GM18517 (cell line): ENCODE measurements around the gene IDI2.
"Not testable (repeated sequence)": the region's sequence is repeated elsewhere in the genome, so short reads cannot be mapped to it uniquely, and the experiment has no call there.

Source experiments
- ATAC-seq: cut with Tn5 transposase; IDR thresholded peaks from one replicate; pipeline ENCODE4 v1.9.1; 2021; ENCODE audit warnings: mild to moderate bottlenecking, moderate library complexity; ENCODE audit not compliant: unreplicated experiment

Gene IDI2

DNA sequence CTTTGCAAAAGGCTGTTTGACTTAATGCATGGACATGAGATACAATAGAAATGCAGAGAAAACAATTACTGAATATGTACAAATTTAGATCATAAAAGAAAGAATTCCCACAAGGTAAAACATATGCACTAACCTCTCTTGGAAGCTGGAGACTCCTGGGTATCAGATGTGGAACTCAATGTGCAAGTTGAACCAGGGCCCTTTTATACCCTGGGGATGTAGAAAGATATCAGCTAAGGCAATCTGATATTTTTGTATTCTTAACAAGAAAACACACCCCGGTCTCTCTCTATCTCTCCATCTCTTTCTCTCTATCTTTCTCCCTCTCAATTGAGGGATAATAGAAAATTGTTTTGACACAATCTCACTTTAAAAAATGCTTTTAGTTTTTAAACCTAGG lies at the start of gene IDI2:
TSS of gene IDI2 (minus strand) at position 177 of the 400 bp plus-strand sequence. CDS start 1,136 bp downstream, outside the sequence.
- ATAC-seq = no peak

DNA sequence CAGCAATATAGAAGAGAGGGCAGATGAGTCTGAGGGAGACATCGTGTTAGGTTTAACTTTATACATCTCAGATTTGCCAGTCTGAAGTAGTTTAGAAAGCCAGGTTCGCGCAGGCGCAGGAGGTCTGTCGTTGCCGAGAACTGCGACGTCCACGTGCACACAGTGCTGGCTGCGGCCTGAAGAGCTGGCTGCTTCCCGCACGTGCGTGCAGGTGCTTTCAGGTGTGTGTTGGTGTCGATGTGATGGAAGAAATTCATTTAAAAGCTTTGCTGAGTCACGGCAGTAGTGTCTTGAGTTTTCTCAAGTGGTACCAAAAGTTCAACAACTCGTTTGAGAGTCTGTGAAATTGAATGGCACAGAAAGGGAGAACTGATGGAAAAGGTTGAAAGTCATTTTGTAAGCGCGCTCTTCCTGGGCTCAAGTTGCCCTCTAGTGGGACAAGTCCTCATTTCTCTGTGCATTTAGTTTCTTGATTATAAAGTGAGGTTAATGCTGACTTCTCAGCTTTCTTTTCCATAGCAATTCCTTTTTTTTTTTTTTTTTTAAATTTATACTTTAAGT lies 49.2 kb upstream of the IDI2 start:
- ATAC-seq = no peak

DNA sequence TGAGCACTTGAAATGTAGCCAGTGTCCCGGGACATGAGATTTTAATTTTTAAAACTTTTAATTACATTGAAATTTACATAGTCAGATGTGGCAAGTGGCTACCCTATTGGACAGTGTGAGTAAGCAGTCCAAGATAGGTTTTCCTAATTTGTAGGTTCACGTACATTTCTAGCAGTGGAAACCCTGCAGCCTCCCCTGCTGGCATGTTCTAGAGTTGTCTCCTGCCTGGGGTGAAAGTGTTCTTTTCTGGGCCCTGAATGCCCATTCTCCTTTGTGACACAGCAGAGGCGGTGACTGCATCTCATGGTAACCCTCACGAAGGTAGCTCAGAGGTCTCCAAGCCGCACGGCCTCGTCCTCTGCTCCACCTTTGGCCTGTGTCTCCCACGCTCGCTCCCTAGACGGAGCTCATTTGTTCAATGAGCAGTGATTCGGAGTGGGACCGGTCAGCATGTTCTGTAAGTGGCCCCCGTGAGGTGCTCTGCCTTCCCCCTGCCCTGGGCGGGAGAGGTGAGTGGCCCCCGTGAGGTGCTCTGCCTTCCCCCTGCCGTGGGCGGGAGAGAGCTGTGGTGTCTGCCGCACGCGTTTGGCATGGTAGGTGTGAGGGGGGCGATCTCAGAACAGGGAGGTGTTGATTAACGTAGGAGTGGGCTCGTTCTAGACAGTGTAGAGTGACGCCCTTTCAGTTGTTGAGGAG lies 48.5 kb upstream of the IDI2 start:
- ATAC-seq = no peak

DNA sequence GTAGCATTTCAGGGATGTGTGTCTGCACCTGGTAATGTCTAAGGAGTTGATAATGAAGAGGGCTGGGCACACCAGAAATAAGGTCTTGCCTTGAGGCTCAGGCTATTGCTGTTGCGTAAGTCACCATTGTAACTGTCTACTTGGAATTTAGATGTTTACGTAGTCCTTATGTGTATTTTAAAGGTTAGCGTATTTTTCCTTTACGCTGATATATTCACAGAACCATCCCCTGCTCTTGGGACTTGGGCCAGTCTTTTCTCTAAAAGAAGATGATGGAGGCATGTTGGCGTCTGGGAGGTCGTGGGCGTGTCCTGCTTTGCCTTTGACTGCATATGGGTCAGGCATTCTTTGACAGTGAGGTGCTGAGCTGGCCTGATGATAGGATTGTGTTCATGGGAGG lies 45.3 kb upstream of the IDI2 start:
- ATAC-seq = no peak

DNA sequence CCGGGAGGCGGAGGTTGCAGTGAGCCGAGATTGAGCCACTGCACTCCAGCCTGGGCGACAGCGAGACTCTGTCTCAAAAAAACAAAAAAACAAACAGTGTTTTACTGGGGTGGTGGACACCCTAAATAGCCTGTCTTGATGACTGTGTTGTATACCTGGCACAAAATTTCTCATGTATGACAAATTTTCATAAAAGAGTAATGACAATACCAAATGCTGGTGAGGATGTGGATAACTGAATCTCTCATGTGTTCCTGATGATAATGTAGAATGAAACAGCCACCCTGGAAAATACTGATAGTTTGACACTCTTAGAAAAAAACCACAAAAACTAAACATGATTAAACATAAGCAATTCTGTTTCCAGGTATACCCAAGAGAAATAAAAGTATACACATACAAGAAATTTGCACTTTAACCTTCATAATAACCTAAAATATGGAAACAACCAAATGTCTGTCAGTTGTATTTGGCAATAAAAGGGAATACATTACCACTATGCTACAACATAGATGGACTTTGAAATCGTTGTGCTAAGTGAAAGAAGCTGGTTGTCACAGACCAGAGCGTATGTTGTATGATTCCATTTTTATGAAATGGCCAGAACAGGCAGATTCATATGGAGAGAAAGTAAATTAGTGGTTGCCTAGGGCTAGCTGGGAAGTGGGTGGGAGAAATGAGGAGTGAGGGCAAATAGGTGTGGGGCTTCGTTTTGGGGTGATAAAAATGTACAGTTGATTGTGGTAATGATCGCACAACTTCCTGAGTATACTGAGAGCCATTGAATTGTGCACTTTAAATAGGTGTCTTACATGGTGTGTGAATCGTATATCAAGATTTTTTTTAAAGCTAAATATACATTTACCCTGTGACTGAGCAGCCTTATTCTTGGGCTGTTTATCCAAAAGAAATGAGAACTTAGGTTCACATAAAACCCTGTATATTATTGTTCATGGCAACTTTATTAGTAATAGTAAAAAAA lies 43.0 kb upstream of the IDI2 start:
- ATAC-seq = no peak

DNA sequence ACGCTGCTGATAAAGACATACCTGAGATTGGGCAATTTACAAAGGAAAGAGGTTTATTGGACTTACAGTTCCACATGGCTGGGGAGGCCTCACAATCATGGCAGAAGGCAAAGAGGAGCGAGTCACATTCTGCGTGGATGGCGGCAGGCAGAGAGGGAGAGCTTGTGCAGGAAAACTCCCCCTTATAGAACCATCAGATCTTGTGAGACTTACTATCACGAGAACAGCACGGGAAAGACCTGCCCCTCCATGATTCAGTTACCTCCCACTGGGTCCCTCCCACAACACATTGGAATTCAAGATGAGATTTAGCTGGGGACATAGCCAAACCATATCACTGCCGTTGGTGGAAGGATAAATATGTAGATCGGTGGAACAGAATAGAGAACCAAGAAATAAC lies 41.1 kb upstream of the IDI2 start:
- not testable (repeated sequence) for ATAC-seq

DNA sequence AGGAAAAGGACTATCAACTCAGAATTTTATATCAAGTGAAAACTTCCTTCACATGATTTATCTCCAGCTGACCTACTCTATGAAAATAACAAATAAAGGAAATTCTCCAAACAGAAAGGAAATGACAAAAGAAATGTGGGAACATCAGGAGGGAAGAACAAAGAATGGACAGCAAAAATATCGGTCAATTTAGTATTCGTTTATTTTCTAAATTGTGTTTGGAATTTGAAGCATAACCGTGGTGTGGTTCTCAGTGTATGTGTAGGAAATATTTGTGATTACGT lies 39.2 kb upstream of the IDI2 start:
- no peak for ATAC-seq

DNA sequence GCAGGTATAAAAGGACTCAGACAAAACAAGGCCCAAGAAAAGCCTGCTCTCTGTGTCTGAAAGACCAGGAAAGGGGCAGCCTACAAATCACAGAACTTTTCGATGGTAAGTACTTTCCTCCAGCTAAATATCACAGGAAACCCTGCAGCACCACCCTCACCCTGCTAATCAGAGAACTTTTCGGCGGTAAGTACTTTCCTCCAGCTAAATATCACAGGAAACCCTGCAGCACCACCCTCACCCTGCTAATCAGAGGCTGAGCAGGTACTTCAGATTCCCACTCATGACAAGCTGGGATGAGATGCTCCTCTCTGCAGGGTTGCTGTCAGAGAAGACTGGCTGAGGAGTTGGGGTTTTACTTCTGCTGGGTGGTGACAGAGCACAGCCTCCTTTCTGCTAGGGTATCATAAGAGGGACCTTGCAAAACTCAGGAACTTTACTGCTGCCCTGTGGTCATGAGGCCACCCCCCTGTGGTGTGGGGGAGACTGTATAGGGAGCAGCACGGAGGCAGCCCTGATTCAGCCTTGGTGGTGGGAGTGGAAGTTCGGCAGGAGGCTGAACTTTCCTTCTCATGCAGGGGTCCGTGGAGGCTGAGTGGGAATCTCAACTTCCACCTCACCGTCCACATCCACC lies 37.7 kb upstream of the IDI2 start:
- no peak for ATAC-seq

DNA sequence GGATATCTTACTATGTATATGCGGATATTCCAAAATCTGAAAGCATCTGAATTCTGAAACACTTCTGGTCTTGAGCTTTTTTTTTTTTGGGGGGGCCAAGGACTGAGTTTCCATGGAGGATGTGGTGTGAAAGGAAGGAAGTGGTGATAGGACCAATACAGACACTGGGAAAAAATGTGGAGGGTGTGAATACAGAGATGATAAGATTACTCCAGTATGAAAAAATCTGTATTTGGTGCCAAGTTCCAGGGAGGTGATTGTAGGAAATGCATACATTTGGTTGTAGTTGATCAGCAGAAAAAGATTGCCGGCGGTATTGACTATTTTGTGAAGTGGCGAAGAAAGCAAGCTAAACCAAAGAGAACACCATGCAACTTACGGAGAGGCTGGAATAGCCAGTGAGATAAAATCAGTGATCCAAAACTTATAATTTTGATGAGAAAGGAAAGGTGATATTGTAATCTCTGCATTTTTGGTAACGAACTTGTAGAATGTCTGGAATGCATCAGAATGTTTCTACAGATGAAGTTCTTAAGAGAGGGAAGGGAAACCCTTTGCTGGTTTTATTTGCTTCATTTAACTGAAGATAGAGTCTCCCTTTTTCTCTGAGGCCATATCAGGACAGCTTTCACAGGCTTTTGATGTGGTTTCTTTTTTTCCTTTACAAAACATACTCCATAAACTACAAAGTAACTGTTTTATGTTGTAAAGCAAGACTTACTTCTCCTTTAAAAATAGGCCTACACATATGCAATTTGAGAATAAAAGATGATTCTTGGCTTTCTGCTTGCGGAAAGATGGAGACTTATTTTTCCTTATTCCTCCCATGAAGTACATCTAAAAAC lies 36.5 kb upstream of the IDI2 start:
- no peak for ATAC-seq

DNA sequence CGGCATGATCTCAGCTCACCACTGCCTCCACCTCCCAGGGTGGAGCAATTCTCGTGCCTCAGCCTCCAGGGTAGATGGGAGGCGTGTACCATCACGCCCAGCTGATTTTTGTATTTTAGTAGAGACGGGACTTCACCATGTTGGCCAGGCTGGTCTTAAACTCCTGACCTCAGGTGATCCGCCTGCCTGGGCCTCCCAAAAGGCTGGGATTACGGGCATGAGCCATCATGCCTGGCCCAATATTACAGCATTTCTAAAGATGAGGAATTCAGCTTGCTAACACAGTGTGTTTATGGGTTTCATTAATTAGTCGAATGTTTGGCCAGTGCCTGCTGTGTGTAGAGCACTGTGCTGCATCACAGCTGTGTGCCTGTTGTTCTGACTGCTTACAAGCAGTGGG lies 34.2 kb upstream of the IDI2 start:
- no peak for ATAC-seq

DNA sequence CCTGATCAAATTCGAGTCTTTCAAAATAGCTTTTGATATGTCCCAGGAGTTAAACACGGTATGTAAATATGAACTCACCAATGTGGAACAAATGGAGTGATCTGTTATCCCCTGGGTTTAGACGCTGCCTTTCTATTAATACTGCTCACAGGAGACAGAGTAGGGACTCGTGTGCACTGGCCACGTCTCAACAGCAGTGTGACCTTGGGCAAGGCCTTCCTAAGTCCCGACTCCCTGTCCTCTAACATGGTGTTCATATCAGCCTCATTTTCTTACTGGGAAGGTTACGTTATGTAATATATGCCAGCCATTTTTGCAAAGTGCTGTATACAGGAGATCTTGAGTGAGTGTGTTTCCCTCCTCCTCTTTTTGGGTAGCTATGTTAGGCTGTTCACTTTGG lies 32.4 kb upstream of the IDI2 start:
- ATAC-seq = no peak

DNA sequence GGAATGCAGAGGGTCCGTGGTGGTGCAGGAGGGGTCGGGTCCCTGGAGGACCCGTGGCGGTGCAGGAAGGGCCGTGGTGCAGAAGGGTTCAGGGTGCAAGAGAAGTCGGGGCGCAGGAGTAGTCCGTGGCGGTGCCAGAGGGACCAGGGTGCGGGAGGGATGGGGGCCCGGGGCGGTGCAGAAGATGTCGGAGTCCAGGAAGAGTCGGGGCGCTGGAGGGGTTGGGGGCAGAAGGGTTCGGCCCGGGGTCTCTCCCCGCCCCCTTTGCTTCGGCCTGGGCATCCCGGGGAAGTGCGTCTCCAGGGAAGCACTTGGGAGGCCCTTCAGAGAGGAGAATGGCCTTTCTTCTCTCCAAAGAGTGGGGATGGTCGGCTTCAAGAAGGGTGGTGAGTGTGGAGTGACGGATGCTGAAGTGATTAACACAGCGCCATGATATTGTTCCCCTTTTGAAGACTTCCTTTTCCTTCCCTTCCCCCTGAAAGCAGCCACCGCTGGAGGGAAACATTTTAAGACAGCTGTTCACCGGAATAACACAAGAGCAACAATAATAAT lies 31.5 kb upstream of the IDI2 start:
- no peak for ATAC-seq

DNA sequence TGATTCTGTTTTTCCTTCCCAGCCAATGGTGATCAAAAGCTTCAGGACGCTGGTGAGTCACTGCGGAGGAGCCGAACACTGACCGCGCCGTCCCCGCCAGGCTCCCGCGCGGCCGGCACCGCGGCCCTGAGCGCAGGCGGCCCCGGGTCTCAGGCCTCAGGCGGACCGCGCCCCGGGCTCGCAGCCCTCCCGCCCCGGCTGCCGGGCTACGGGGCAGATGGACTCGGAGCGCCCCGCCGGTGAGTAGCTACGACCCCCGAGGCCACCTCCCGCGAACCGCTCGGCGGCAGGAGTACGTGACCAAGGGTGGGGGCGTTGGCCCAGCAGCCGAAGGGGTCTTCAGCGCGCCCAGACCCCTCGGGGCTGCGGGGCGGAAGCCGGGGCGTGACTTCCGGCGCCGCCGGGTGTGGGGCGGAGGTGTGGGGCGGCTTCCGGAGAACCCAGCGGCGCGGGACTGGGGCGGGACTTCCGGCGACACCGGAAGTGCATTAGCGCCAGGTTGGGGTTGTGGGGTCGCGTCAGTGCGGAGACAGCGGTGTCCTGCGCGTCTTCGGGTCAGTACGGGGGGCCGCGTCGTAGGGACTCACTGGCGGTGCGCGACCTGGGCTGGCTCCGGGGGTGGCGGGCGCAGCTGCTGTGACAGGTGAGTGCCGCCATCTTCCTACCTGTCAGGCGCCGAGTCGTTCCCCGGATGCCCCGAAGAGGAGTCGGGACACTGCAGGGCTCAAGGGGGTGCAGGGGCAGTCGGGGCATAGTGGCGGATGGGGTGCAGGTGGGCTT lies 30.9 kb upstream of the IDI2 start, which contains the start of gene WDR37:
TSS of gene WDR37 (plus strand) at position 60 of the 780 bp plus-strand sequence. CDS start 15,771 bp downstream, outside the sequence.
- ATAC-seq = peak; percentile 82

DNA sequence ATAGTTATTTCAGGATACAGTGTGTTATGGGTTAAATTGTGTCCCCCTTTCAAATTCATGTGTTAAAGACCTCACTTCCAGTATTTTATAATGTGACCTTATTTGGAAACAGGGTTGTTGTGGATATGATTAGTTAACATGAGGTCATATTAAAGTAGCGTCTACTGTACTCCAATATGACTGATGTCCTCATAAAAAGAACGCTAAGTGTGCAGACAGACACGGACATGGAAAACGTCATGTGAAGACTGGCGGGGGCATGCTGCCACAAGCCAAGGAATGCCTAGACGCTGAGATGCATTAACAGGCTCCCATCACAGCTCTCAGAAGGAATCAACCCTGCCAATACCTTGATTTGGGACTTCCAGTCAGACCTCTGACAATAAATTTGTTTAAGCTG lies 29.0 kb upstream of the IDI2 start:
- no peak for ATAC-seq

DNA sequence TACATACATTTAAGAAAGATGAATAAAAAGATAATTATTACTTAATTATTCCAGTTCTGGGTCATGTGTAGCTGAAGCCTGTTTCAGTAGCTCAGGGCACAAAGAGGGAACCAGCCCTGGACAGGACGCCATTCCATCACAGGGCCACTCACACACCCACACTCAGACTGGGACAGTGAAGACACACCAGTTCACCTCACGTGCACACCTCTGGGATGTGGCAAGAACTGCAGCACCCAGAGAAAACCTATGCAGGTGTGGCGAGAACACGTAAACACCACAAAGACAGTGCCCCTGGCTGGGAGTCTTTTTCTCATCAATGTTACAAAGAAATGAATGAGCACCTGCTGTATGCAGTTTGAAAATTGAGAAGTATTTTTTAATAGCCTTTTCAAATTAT lies 24.9 kb upstream of the IDI2 start:
- no peak for ATAC-seq

DNA sequence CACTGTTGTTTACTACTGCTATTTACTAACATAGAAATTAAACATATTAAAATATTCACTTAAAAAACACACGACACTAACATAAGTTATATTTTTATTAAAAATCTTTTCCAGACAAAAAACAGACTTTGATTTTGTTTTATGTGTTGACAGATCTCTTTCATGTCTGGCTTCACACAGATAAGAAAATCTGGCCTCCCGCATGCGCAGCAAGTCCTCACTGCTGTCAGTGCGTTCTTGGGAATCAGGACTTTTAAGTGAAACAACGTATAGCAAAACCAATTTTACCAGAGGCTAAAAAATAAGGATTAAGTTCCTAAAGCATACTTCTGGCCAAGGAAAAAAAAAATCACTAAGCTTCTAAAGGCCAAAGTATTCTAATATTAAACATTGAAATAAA lies 24.5 kb upstream of the IDI2 start:
- ATAC-seq = no peak

DNA sequence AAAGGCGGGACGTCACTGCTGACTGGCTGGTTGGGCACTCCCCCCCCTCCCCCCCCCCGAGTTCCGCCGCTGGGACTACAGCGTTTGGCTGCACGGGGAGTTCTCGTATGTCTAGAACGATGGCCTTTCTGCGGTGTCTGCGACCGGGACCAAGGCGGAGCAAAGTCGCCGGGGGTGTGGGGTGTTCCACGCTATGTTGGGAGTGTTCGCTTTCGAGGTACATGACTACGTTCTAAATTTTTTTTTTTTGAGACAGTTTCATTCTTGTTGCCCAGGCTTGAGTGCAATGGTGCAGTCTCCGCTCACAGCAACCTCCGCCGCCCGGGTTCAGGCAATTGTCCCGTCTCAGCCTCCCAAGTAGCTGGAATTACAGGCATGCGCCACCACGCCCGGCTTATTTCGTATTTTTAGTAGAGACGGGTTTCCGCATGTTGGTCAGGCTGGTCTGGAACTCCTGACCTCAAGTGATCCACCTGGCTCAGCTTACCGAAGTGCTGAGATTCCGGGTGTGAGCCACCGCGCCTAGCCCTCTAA lies 23.8 kb upstream of the IDI2 start:
- no peak for ATAC-seq

DNA sequence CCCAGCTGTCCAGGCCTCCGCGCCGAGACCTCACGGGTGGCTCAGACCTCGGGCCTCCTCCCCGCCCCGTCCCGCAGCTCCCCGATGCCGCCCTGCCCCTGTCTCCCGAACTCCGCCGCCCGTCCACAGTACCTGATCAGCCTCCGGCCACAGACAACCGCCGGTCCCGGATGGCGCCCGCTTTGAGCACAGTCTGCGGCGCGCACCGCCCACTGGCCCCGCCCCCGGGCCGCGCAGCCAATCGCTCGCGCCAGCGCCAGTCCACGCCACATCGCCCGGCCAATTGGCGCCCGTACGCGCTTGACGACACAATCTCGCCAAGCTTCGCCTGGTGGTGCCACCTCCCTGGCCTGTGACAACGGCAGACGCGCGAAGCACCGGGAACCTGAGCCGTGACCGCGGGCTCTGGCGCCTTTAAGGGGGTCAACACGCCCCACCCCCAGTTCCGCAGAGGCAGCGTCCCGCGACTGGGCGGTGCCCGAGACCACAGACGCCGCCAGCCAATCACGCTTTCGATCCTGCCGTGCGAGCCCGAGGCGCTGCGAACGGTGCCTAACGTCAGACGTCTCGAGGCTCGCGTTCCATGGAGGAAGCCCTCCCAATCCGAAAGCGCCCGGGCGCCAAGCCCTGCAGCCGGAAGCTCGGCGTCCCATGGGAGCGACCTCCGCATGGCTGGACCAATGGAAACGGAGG lies 23.2 kb upstream of the IDI2 start, which contains the start of gene IDI1:
TSS of gene IDI1 (minus strand) at position 388 of the 693 bp plus-strand sequence. CDS start at position 272, 116 bp downstream.
- peak; percentile 82 for ATAC-seq
